GM12878 (cell line): ENCODE data around the gene CCDC9. TPM values are rescaled to one million over a fixed set of nuclear protein-coding genes. Genes with fewer than 3 reads are reported as not detected.

ENCODE experiments used
- CBFB ChIP-seq: IDR thresholded peaks from 2 replicates; pipeline ENCODE4 v1.6.1; 2016; ENCODE audit warnings: antibody characterized with exemption, low read depth
- CEBPB ChIP-seq, 2 experiments: fragments of 150-350 bp in 1 of 2; IDR thresholded peaks; 2 replicates each; pipeline ENCODE4 v1.6.1; 2012 to 2014; ENCODE audit warnings: low read depth in 2 of 2, low read length in 2 of 2, borderline replicate concordance in 1 of 2, inconsistent platforms in 1 of 2
- ESRRA ChIP-seq: IDR thresholded peaks from 2 replicates; pipeline ENCODE4 v1.6.1; 2012; ENCODE audit warnings: mild to moderate bottlenecking, low read length, improper control_type of control experiment
- FOS ChIP-seq: IDR thresholded peaks from 3 replicates; pipeline ENCODE4 v1.6.1; 2011; ENCODE audit warnings: borderline replicate concordance; ENCODE audit not compliant: insufficient read length; ENCODE audit errors: extremely low read depth
- GABPA ChIP-seq: IDR thresholded peaks from 2 replicates; pipeline ENCODE4 v1.6.1; 2014; ENCODE audit warnings: antibody characterized with exemption, low read depth, mild to moderate bottlenecking, inconsistent platforms
- GATAD2B ChIP-seq: fragments of 450-650 bp; conservative IDR thresholded peaks from 2 replicates; pipeline ENCODE4 v1.6.1; 2017; ENCODE audit warnings: low read depth, mild to moderate bottlenecking, moderate library complexity
- HDAC6 ChIP-seq: fragments of 200-600 bp; sonication (generic); IDR thresholded peaks from one replicate; pipeline ENCODE4 v1.8.0; 2017; ENCODE audit warnings: antibody characterized with exemption; ENCODE audit not compliant: unreplicated experiment
- IKZF1 ChIP-seq: fragments of 450-650 bp; conservative IDR thresholded peaks from 2 replicates; pipeline ENCODE4 v1.6.1; 2017; ENCODE audit warnings: antibody characterized with exemption, mild to moderate bottlenecking
- KLF5 ChIP-seq: fragments of 450-650 bp; IDR thresholded peaks from 2 replicates; pipeline ENCODE4 v1.6.1; 2014; ENCODE audit warnings: mild to moderate bottlenecking; ENCODE audit not compliant: partially characterized antibody
- MXI1 ChIP-seq: fragments of 150-350 bp; IDR thresholded peaks from 2 replicates; pipeline ENCODE4 v1.6.1; 2011; ENCODE audit warnings: low read depth, mild to moderate bottlenecking, inconsistent platforms, low read length, improper control_type of control experiment
- POLR2AphosphoS2 ChIP-seq: IDR thresholded peaks from 2 replicates; pipeline ENCODE4 v1.6.1; 2011; ENCODE audit warnings: low read depth, mild to moderate bottlenecking, low read length, improper control_type of control experiment, moderate library complexity
- RFX5 ChIP-seq: IDR thresholded peaks from 2 replicates; pipeline ENCODE4 v1.6.1; 2011; ENCODE audit warnings: low read depth, low read length, improper control_type of control experiment
- SIN3A ChIP-seq: IDR thresholded peaks from 2 replicates; pipeline ENCODE4 v1.6.1; 2012; ENCODE audit warnings: low read depth, low read length, improper control_type of control experiment
- SREBF2 ChIP-seq: IDR thresholded peaks from 2 replicates; pipeline ENCODE4 v1.6.1; 2012; ENCODE audit warnings: mild to moderate bottlenecking, low read length
- SRF ChIP-seq, 2 experiments: IDR thresholded peaks; 2 replicates each; pipeline ENCODE4 v1.6.1; 2011; ENCODE audit warnings: low read depth in 2 of 2, low read length in 2 of 2, mild to moderate bottlenecking in 1 of 2, moderate library complexity in 1 of 2
- SUPT20H ChIP-seq: IDR thresholded peaks from 2 replicates; pipeline ENCODE4 v1.6.1; 2011; ENCODE audit warnings: low read depth, mild to moderate bottlenecking, low read length, moderate library complexity, borderline replicate concordance; ENCODE audit not compliant: control insufficient read depth
- TCF3 ChIP-seq: IDR thresholded peaks from 2 replicates; pipeline ENCODE4 v1.6.1; 2012; ENCODE audit warnings: low read depth, mild to moderate bottlenecking, low read length, borderline replicate concordance; ENCODE audit not compliant: insufficient read depth
- YY1 ChIP-seq: IDR thresholded peaks from 2 replicates; pipeline ENCODE4 v1.6.1; 2011; ENCODE audit warnings: low read depth, mild to moderate bottlenecking, low read length
- ZNF207 ChIP-seq: fragments of 450-650 bp; IDR thresholded peaks from 2 replicates; pipeline ENCODE4 v1.6.1; 2014; ENCODE audit warnings: antibody characterized with exemption, mild to moderate bottlenecking, borderline replicate concordance
- ZNF384 ChIP-seq: IDR thresholded peaks from 2 replicates; pipeline ENCODE4 v1.6.1; 2012; ENCODE audit warnings: low read depth, mild to moderate bottlenecking, low read length, improper control_type of control experiment, borderline replicate concordance
- polyA plus RNA-seq, 11 experiments: library from polyadenylated mRNA; depleted of rRNA in 4 of 11; unstranded in 6 of 11; stranded (reverse) in 5 of 11; fragments of >200 nt; fragmentation: Nextera tagmentation in 4 of 11; fragmentation: Illumina TruSeq in 1 of 11; extraction: Ambion mirVana in 4 of 11; extraction: Trizol in 1 of 11; gene quantifications; 1 replicate in 1 of 11; 2 replicates in 10 of 11; pipeline versions ENCODE4 v1.2.1 to v1.2.3, GENCODE V29; 2011 to 2016; ENCODE audit warnings: inconsistent platforms in 2 of 11, missing spikeins in 2 of 11, low read depth in 1 of 11
- total RNA-seq, 4 experiments: library from RNA; depleted of rRNA in 3 of 4; stranded (reverse); fragments of >200 nt in 3 of 4; fragmentation: Illumina TruSeq in 1 of 4; extraction: Trizol in 1 of 4; gene quantifications; 2 replicates each; pipeline versions ENCODE4 v1.2.1 to v1.2.3, GENCODE V29; 2013 to 2021
- TF ChIP-seq, protein P1 (sequence below): IDR thresholded peaks from 2 replicates; pipeline ENCODE4 v1.6.1; 2012; ENCODE audit warnings: improper control_type of control experiment, low read depth, low read length; ENCODE audit not compliant: insufficient replicate concordance
- TF ChIP-seq, protein P2 (sequence below): fragments of 450-650 bp; IDR thresholded peaks from 2 replicates; pipeline ENCODE4 v1.6.1; 2017; ENCODE audit warnings: mild to moderate bottlenecking
- TF ChIP-seq, protein P3 (sequence below): IDR thresholded peaks from 2 replicates; pipeline ENCODE4 v1.6.1; 2011; ENCODE audit warnings: low read depth, mild to moderate bottlenecking, low read length, moderate library complexity, borderline replicate concordance; ENCODE audit errors: extremely low read depth

The CCDC9 gene
- total and polyA plus RNA-seq, 10 of the 15 experiments (the other 5 are each of a cell fraction or from before 2014, with no cell fraction given): 0.18 to 17.5 (median 7.1) TPM; not detected in 1

DNA sequence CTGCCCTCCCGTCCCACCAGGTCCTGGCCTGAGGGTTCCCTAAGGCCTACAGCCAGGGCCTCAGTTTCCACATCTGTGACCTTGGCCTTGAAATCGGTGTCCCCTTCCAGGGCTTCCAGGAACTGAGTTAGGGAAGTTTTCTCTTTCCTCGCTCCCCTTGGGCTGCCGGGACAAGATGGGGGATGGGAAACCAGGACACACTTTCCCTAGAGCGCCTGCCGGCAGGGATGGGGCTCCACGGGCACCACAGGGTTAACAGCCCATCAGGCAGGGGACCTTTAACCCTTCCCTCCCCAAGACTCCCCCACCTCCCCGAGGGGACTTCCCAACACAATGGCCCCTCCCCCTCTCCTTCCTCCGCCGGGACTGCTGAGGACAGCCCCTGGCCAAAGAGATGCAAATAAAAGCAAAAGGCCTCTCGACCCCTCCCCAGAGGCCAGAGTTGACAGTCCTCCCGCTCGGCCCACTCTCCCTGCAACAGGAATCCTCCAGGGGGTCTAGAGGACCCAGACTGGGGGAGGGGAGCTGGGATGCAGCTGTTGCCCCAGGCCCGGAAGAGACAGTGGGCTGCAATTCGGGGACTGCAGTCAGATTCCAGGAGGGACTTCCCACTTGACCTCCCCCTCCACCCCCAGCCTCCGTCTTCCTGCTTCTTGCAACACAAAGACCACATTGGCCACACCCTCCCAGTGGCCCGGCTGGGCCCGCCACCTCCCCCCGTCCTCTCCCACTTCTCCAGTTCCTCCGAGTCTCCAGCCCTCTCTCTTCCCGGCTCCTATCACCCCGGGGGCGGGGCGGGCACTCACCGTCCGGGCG, 28.8 kb upstream of the CCDC9 start (continued):
- TF ChIP-seq YY1 (no peak), FOS (no peak), SIN3A (peak; percentile 59), IKZF1 (peak; percentile 94), ESRRA (no peak), CBFB (no peak), SREBF2 (no peak), SRF (IDR thresholded peaks at IDR 0.05; ENCODE audit: low read depth in 2 of 2, low read length in 2 of 2) (no peak), TCF3 (no peak), HDAC6 (no peak), CEBPB (IDR thresholded peaks at IDR 0.05; ENCODE audit: borderline replicate concordance in 1 of 2, low read depth in 2 of 2, low read length in 2 of 2) (peak in 1 of 2 experiments; percentile 49; a peak in 1 of 4 replicates), ZNF384 (no peak), SUPT20H (no peak), KLF5 (no peak), GATAD2B (peak; percentile 43; the same call in 1 of the 2 replicates), RFX5 (no peak), POLR2AphosphoS2 (no peak; the same call in 1 of the 2 replicates), GABPA (no peak), ZNF207 (no peak), MXI1 (0 out of 2 replicates have a peak, but pooled peaks have one; percentile 44)
- TF ChIP-seq, protein P1, sequence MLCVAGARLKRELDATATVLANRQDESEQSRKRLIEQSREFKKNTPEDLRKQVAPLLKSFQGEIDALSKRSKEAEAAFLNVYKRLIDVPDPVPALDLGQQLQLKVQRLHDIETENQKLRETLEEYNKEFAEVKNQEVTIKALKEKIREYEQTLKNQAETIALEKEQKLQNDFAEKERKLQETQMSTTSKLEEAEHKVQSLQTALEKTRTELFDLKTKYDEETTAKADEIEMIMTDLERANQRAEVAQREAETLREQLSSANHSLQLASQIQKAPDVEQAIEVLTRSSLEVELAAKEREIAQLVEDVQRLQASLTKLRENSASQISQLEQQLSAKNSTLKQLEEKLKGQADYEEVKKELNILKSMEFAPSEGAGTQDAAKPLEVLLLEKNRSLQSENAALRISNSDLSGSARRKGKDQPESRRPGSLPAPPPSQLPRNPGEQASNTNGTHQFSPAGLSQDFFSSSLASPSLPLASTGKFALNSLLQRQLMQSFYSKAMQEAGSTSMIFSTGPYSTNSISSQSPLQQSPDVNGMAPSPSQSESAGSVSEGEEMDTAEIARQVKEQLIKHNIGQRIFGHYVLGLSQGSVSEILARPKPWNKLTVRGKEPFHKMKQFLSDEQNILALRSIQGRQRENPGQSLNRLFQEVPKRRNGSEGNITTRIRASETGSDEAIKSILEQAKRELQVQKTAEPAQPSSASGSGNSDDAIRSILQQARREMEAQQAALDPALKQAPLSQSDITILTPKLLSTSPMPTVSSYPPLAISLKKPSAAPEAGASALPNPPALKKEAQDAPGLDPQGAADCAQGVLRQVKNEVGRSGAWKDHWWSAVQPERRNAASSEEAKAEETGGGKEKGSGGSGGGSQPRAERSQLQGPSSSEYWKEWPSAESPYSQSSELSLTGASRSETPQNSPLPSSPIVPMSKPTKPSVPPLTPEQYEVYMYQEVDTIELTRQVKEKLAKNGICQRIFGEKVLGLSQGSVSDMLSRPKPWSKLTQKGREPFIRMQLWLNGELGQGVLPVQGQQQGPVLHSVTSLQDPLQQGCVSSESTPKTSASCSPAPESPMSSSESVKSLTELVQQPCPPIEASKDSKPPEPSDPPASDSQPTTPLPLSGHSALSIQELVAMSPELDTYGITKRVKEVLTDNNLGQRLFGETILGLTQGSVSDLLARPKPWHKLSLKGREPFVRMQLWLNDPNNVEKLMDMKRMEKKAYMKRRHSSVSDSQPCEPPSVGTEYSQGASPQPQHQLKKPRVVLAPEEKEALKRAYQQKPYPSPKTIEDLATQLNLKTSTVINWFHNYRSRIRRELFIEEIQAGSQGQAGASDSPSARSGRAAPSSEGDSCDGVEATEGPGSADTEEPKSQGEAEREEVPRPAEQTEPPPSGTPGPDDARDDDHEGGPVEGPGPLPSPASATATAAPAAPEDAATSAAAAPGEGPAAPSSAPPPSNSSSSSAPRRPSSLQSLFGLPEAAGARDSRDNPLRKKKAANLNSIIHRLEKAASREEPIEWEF: no peak
- TF ChIP-seq, protein P2, sequence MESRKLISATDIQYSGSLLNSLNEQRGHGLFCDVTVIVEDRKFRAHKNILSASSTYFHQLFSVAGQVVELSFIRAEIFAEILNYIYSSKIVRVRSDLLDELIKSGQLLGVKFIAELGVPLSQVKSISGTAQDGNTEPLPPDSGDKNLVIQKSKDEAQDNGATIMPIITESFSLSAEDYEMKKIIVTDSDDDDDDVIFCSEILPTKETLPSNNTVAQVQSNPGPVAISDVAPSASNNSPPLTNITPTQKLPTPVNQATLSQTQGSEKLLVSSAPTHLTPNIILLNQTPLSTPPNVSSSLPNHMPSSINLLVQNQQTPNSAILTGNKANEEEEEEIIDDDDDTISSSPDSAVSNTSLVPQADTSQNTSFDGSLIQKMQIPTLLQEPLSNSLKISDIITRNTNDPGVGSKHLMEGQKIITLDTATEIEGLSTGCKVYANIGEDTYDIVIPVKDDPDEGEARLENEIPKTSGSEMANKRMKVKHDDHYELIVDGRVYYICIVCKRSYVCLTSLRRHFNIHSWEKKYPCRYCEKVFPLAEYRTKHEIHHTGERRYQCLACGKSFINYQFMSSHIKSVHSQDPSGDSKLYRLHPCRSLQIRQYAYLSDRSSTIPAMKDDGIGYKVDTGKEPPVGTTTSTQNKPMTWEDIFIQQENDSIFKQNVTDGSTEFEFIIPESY: no peak
- TF ChIP-seq, protein P3, sequence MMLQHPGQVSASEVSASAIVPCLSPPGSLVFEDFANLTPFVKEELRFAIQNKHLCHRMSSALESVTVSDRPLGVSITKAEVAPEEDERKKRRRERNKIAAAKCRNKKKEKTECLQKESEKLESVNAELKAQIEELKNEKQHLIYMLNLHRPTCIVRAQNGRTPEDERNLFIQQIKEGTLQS: no peak
